ENCODE results near the gene ASIC4.

The ASIC4 gene

GRCh38 chr2:219553463-219553963, 39.2 kb downstream of the ASIC4 start:
- H2BK120ac ChIP-seq (ENCODE audit: low read depth, low read length) = no peak overlapping the region
- no peak overlapping the region for H2BK15ac ChIP-seq (ENCODE audit: low read length)
- H2AFZ ChIP-seq (ENCODE audit: low read length) = no peak overlapping the region
- H2BK12ac ChIP-seq (ENCODE audit: low read length) = no peak overlapping the region
- H3K14ac ChIP-seq (ENCODE audit: low read length) = no peak overlapping the region
- no peak overlapping the region for H3K4me2 ChIP-seq (ENCODE audit: insufficient read depth, low read length, poor library complexity, severe bottlenecking)
- no peak overlapping the region for H2BK5ac ChIP-seq (ENCODE audit: low read length)
- H3K27ac ChIP-seq (replicated peaks; ENCODE audit: low read length) = no peak overlapping the region
- H4K91ac ChIP-seq (ENCODE audit: low read depth, low read length, poor library complexity) = no peak overlapping the region
- peak overlapping the region; percentile 44 for H3K9ac ChIP-seq (ENCODE audit: low read depth, low read length, poor library complexity)
- no peak for DNase-seq (ENCODE audit: low spot score)
- H3K4me3 ChIP-seq (ENCODE audit: low read length in 2 of 2) = no peak overlapping the region
- H2AK5ac ChIP-seq (ENCODE audit: low read depth, low read length) = no peak overlapping the region
- H3K79me1 ChIP-seq (ENCODE audit: low read depth, low read length) = peaks cover 12% of the 10 kb centered on the region
- peaks cover 0 to 3% of the 10 kb centered on the region in 2 donors for H3K9me3 ChIP-seq (replicated peaks in 1 of 2; ENCODE audit: control insufficient read depth in 2 of 2, insufficient read depth in 1 of 2, low read depth in 1 of 2, low read length in 2 of 2)
- WGBS, 2 donors (ENCODE audit: extremely low coverage in 2 of 2, insufficient read length in 2 of 2, insufficient replicate concordance in 1 of 2) = no CpG with 5 or more reads among the region's 12 CpGs
- peak overlapping the region; percentile 29 for H3K23ac ChIP-seq (ENCODE audit: low read depth, low read length, poor library complexity)
- peaks cover 11 to 42% of the 10 kb centered on the region in 2 donors for H3K36me3 ChIP-seq (replicated peaks in 1 of 2; ENCODE audit: control insufficient read depth in 2 of 2, insufficient read depth in 2 of 2, low read length in 2 of 2)
- H4K8ac ChIP-seq (ENCODE audit: low read depth, low read length) = no peak overlapping the region
- H3K27me3 ChIP-seq (ENCODE audit: control insufficient read depth in 3 of 3, insufficient read depth in 3 of 3, low read depth in 1 of 3, low read length in 3 of 3) = peaks cover 0 to 23% (median 0%) of the 10 kb centered on the region in 3 experiments
- H3K4ac ChIP-seq (ENCODE audit: low read length) = no peak overlapping the region
- H3K18ac ChIP-seq (ENCODE audit: low read length) = no peak overlapping the region
- H3K4me1 ChIP-seq (ENCODE audit: control insufficient read depth in 2 of 2, insufficient read depth in 1 of 2, low read depth in 1 of 2, low read length in 2 of 2) = peaks cover 9 to 10% of the 10 kb centered on the region in 2 donors

GRCh38 chr2:219554350-219554749, 40.1 kb downstream of the ASIC4 start:
- no peak overlapping the region for H2BK15ac ChIP-seq (ENCODE audit: low read length)
- peak overlapping the region; percentile 46 for H2BK12ac ChIP-seq (ENCODE audit: low read length)
- H3K27ac ChIP-seq (replicated peaks; ENCODE audit: low read length) = no peak overlapping the region
- no peak overlapping the region for H2BK5ac ChIP-seq (ENCODE audit: low read length)
- peaks cover 9 to 10% of the 10 kb centered on the region in 2 donors for H3K4me1 ChIP-seq (ENCODE audit: control insufficient read depth in 2 of 2, insufficient read depth in 1 of 2, low read depth in 1 of 2, low read length in 2 of 2)
- H3K36me3 ChIP-seq (replicated peaks in 1 of 2; ENCODE audit: control insufficient read depth in 2 of 2, insufficient read depth in 2 of 2, low read length in 2 of 2) = peaks cover 14 to 42% of the 10 kb centered on the region in 2 donors
- H3K23ac ChIP-seq (ENCODE audit: low read depth, low read length, poor library complexity) = peak overlapping the region; percentile 29
- H3K4me2 ChIP-seq (ENCODE audit: insufficient read depth, low read length, poor library complexity, severe bottlenecking) = no peak overlapping the region
- H3K27me3 ChIP-seq (ENCODE audit: control insufficient read depth in 3 of 3, insufficient read depth in 3 of 3, low read depth in 1 of 3, low read length in 3 of 3) = peaks cover 0 to 23% (median 0%) of the 10 kb centered on the region in 3 experiments
- H2AFZ ChIP-seq (ENCODE audit: low read length) = no peak overlapping the region
- no peak overlapping the region for H3K14ac ChIP-seq (ENCODE audit: low read length)
- peak overlapping the region in 1 of 2 donors; percentile 34 for H3K4me3 ChIP-seq (ENCODE audit: low read length in 2 of 2)
- H3K18ac ChIP-seq (ENCODE audit: low read length) = no peak overlapping the region
- H2AK5ac ChIP-seq (ENCODE audit: low read depth, low read length) = no peak overlapping the region
- no CpG with 5 or more reads among the region's 15 CpGs for WGBS, 2 donors (ENCODE audit: extremely low coverage in 2 of 2, insufficient read length in 2 of 2, insufficient replicate concordance in 1 of 2)
- no peak overlapping the region for H3K4ac ChIP-seq (ENCODE audit: low read length)
- H3K9me3 ChIP-seq (replicated peaks in 1 of 2; ENCODE audit: control insufficient read depth in 2 of 2, insufficient read depth in 1 of 2, low read depth in 1 of 2, low read length in 2 of 2) = peaks cover 0 to 5% of the 10 kb centered on the region in 2 donors
- H4K91ac ChIP-seq (ENCODE audit: low read depth, low read length, poor library complexity) = no peak overlapping the region
- no peak overlapping the region for H2BK120ac ChIP-seq (ENCODE audit: low read depth, low read length)
- no peak for DNase-seq (ENCODE audit: low spot score)
- peak overlapping the region; percentile 23 for H4K8ac ChIP-seq (ENCODE audit: low read depth, low read length)
- H3K79me1 ChIP-seq (ENCODE audit: low read depth, low read length) = peaks cover 14% of the 10 kb centered on the region
- H3K9ac ChIP-seq (ENCODE audit: low read depth, low read length, poor library complexity) = no peak overlapping the region

GRCh38 chr2:219555956-219556355, 41.7 kb downstream of the ASIC4 start:
- no peak overlapping the region for H4K8ac ChIP-seq (ENCODE audit: low read depth, low read length)
- H2AK5ac ChIP-seq (ENCODE audit: low read depth, low read length) = no peak overlapping the region
- no peak overlapping the region for H3K18ac ChIP-seq (ENCODE audit: low read length)
- no peak overlapping the region for H3K4me2 ChIP-seq (ENCODE audit: insufficient read depth, low read length, poor library complexity, severe bottlenecking)
- no peak overlapping the region for H3K9ac ChIP-seq (ENCODE audit: low read depth, low read length, poor library complexity)
- no peak overlapping the region for H2BK5ac ChIP-seq (ENCODE audit: low read length)
- peaks cover 10 to 13% of the 10 kb centered on the region in 2 donors for H3K4me1 ChIP-seq (ENCODE audit: control insufficient read depth in 2 of 2, insufficient read depth in 1 of 2, low read depth in 1 of 2, low read length in 2 of 2)
- no peak overlapping the region for H3K4me3 ChIP-seq (ENCODE audit: low read length in 2 of 2)
- H2AFZ ChIP-seq (ENCODE audit: low read length) = no peak overlapping the region
- no peak overlapping the region for H3K14ac ChIP-seq (ENCODE audit: low read length)
- H4K91ac ChIP-seq (ENCODE audit: low read depth, low read length, poor library complexity) = no peak overlapping the region
- no peak overlapping the region for H3K23ac ChIP-seq (ENCODE audit: low read depth, low read length, poor library complexity)
- no peak for DNase-seq (ENCODE audit: low spot score)
- no CpG with 5 or more reads among the region's 20 CpGs for WGBS, 2 donors (ENCODE audit: extremely low coverage in 2 of 2, insufficient read length in 2 of 2, insufficient replicate concordance in 1 of 2)
- H3K27me3 ChIP-seq (ENCODE audit: control insufficient read depth in 3 of 3, insufficient read depth in 3 of 3, low read depth in 1 of 3, low read length in 3 of 3) = peaks cover 0 to 21% (median 0%) of the 10 kb centered on the region in 3 experiments
- H2BK12ac ChIP-seq (ENCODE audit: low read length) = peak overlapping the region; percentile 41
- no peak overlapping the region for H2BK15ac ChIP-seq (ENCODE audit: low read length)
- no peak overlapping the region for H3K27ac ChIP-seq (replicated peaks; ENCODE audit: low read length)
- peaks cover 0 to 5% of the 10 kb centered on the region in 2 donors for H3K9me3 ChIP-seq (replicated peaks in 1 of 2; ENCODE audit: control insufficient read depth in 2 of 2, insufficient read depth in 1 of 2, low read depth in 1 of 2, low read length in 2 of 2)
- H3K36me3 ChIP-seq (replicated peaks in 1 of 2; ENCODE audit: control insufficient read depth in 2 of 2, insufficient read depth in 2 of 2, low read length in 2 of 2) = peaks cover 14 to 55% of the 10 kb centered on the region in 2 donors
- H3K4ac ChIP-seq (ENCODE audit: low read length) = no peak overlapping the region
- no peak overlapping the region for H2BK120ac ChIP-seq (ENCODE audit: low read depth, low read length)
- peaks cover 14% of the 10 kb centered on the region for H3K79me1 ChIP-seq (ENCODE audit: low read depth, low read length)

- Histone ChIP-seq H2BK12ac (ENCODE audit: low read length) (no peak overlapping the region), H3K14ac (ENCODE audit: low read length) (peak overlapping the region; percentile 21), H3K27ac (replicated peaks; ENCODE audit: low read length) (no peak overlapping the region), H4K8ac (ENCODE audit: low read depth, low read length) (no peak overlapping the region), H3K9ac (ENCODE audit: low read depth, low read length, poor library complexity) (peak overlapping the region; percentile 2), H2BK5ac (ENCODE audit: low read length) (no peak overlapping the region), H3K4me3 (ENCODE audit: low read length in 2 of 2) (no peak overlapping the region), H3K9me3 (replicated peaks in 1 of 2; ENCODE audit: control insufficient read depth in 2 of 2, insufficient read depth in 1 of 2, low read depth in 1 of 2, low read length in 2 of 2) (peaks cover 0 to 5% of the 10 kb centered on the region in 2 donors), H3K36me3 (replicated peaks in 1 of 2; ENCODE audit: control insufficient read depth in 2 of 2, insufficient read depth in 2 of 2, low read length in 2 of 2) (peaks cover 14 to 60% of the 10 kb centered on the region in 2 donors), H2BK120ac (ENCODE audit: low read depth, low read length) (no peak overlapping the region), H2AK5ac (ENCODE audit: low read depth, low read length) (no peak overlapping the region), H2BK15ac (ENCODE audit: low read length) (no peak overlapping the region), H3K4me1 (ENCODE audit: control insufficient read depth in 2 of 2, insufficient read depth in 1 of 2, low read depth in 1 of 2, low read length in 2 of 2) (peaks cover 6 to 14% of the 10 kb centered on the region in 2 donors), H3K79me1 (ENCODE audit: low read depth, low read length) (peaks cover 14% of the 10 kb centered on the region), H3K4me2 (ENCODE audit: insufficient read depth, low read length, poor library complexity, severe bottlenecking) (no peak overlapping the region), H3K18ac (ENCODE audit: low read length) (no peak overlapping the region), H2AFZ (ENCODE audit: low read length) (no peak overlapping the region), H3K23ac (ENCODE audit: low read depth, low read length, poor library complexity) (peak overlapping the region; percentile 44), H4K91ac (ENCODE audit: low read depth, low read length, poor library complexity) (no peak overlapping the region), H3K27me3 (ENCODE audit: control insufficient read depth in 3 of 3, insufficient read depth in 3 of 3, low read depth in 1 of 3, low read length in 3 of 3) (peaks cover 0 to 17% (median 0%) of the 10 kb centered on the region in 3 experiments), H3K4ac (ENCODE audit: low read length) (no peak overlapping the region)
- no CpG with 5 or more reads among the region's 19 CpGs for WGBS, 2 donors (ENCODE audit: extremely low coverage in 2 of 2, insufficient read length in 2 of 2, insufficient replicate concordance in 1 of 2)
- DNase-seq (ENCODE audit: low spot score) = no peak
These were observed 42.1 kb downstream of the ASIC4 start for GRCh38 chr2:219556413-219556812.
